GM19452 (cell line): ENCODE data around the gene RBM33.

Experiments
- ATAC-seq: cut with Tn5 transposase; IDR thresholded peaks from one replicate; pipeline ENCODE4 v1.9.1; 2021; ENCODE audit not compliant: unreplicated experiment

Gene RBM33

GRCh38 chr7:155804897-155805825 lies 160.7 kb downstream of the RBM33 start:
- ATAC-seq = no peak

DNA sequence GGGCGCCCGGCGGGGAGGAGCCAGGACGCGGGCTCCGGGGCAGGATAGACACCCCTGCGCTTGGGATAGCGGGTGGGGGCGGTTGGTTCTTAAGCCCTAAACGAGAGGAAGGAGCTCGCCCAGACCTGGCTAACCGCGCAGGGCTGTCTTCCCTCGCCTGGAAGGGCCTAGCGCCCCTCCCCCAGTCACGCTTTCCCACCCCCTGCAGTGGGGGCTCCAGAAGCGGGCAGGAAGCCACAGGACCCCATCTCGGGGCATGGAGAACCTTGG lies 161.3 kb downstream of the RBM33 start:
- ATAC-seq = no peak

DNA sequence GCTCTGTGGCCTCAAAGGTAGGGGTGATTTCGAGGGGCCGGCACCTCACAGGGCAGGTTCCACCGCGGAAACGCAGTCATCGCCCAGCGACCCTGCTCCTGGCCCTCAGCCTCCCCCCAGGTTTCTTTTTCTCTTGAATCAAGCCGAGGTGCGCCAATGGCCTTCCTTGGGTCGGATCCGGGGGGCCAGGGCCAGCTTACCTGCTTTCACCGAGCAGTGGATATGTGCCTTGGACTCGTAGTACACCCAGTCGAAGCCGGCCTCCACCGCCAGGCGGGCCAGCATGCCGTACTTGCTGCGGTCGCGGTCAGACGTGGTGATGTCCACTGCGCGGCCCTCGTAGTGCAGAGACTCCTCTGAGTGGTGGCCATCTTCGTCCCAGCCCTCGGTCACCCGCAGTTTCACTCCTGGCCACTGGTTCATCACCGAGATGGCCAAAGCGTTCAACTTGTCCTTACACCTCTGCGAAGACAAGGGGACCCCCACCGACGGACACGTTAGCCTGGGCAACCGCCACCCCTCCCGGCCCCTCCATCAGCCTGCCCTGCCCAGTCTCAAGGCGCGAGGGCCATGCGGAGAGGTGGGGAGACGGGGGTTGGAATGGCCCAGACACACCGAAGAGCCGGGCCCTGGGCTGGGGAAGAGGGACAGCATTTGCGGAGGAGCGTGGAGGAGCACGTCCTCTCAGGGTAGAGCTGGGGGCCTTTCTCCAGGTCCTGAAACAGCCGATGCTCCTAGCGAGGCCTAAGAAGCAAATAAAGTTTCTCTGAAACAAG lies 161.8 kb downstream of the RBM33 start:
- ATAC-seq = no peak

DNA sequence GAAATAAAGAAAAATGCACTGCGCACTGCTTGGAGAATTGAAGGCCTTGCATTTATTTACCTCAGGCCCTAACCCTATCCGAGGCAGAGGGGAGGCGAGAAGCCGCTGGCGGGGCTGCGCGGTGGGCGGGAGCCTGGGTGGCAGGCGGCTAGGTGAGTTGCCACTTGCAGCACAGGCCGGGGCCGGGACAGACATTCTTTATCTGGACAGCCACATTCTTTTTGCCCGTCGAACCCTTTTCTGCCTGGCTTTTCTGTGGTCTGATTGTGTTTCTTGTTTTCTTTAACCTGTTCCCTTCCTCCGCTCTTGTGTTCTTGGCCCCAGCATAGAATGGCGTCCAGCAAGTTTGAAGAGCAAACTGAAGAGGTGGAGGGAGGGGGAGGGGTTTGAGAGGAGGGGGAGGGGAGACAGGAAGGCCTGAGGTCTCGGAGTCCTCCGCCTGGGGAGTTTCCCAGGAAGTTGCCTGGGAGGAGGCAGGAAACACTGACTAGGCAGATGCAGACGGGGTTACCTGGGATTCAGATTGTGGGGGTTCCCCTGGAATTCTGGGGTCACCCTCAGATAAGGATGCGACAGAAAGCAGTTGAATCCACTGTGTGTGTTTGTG lies 162.7 kb downstream of the RBM33 start:
- ATAC-seq = no peak

DNA sequence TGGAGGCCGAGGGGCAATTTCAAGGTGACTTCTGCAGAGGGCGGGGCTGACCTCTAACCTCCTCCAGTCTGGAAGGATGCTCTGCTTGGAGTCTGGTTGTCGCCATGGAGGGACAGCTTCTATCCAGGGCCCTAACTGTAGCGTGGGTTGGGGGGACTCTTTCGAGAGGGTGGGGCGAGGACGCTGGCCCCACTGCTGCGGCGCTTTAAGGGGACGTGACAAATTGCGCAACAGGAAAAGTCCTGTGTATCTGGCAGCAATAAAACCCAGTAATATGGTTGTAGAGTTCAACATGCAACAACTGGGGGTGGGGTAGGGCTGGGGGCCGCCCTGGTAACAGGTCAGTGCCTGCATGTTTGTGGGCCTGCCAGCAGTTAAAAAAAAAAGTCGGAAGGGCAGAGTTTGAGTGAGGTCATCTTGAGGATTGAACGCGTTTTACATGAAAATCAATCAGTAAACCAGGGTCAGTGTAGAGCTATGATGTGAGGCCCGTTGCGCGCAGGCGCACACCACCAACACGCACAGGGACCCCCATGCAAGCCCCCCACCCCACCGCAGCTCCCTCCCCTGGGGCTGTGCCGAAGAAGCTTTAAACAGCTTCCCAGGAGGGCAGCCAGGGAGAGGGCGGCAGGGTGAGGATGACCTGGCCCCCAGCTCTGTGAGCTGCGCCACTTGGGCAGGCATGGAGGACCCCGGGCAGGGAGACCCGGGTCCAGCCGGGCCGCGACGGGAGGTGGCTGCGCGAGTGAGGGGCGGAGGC lies 163.5 kb downstream of the RBM33 start:
- no peak for ATAC-seq

DNA sequence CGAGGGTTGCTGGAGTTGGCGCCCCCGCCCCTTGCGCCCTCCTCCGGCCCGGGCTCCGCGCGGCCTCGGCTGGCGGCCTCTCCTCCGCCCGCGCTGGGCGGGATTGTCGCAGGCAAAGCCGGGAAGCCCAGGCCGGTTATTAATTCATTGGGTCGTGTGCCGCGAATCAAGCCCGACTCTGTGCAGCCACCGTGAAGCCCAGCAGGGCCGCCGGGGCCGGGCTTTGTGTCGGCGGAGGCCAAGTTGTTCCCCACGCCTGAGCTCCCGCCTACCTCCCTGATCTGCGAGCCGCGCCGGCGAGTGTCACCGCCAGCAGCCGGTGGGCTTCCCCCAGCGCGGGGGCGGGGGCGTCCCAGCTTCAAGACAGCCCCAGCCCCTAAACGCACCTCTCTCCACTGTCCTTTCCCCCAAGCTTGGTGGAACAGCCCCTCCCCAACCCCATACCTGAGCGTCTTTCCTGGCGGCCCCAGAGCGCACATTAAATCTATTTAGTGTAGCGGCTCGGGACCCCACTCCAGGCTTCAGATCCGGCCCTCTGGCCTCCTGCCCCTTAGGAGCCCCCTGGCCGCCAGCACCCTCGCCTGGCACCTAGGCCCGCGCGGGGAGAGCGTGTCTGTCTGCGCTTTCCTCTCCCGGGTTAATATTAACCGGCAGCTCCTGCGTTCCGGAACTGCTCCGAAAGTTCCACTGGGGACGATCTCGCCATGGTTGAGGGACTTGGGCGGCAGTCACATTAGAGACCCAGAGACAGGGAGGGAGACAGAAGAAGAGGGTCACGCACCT lies 164.3 kb downstream of the RBM33 start:
- ATAC-seq = no peak

DNA sequence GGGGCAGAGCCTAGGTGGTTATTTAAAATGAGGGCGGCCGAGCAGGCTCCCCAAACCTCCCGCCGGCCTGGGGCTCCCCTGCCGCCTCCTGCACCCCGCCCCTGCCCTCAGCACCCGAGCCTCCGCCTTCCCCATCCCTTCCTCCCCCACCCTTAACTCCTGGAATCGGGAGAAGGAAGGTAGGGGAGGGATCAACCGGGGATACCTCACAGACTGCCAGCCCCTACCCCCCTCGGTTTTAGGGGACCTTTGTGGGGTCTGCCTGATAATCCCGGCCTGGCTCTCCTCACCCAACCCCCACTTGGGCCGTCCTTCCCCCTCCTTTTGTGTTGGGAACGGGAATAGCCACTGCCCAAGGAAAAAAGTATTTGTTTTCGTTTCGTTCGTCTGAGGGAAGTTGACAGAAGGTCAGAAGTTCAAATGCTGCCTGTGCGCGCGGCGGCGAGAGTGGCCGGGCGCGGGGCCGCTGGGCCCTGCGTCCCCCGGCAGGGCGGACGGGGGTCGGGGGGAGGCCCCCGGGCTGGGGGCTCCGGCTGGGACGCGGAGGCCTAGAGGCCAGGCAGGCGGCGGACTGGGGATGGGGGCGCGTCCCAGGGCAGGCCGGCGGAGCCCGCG lies 165.0 kb downstream of the RBM33 start:
- no peak for ATAC-seq

GRCh38 chr7:155809947-155810769 lies 165.7 kb downstream of the RBM33 start:
- ATAC-seq = no peak

DNA sequence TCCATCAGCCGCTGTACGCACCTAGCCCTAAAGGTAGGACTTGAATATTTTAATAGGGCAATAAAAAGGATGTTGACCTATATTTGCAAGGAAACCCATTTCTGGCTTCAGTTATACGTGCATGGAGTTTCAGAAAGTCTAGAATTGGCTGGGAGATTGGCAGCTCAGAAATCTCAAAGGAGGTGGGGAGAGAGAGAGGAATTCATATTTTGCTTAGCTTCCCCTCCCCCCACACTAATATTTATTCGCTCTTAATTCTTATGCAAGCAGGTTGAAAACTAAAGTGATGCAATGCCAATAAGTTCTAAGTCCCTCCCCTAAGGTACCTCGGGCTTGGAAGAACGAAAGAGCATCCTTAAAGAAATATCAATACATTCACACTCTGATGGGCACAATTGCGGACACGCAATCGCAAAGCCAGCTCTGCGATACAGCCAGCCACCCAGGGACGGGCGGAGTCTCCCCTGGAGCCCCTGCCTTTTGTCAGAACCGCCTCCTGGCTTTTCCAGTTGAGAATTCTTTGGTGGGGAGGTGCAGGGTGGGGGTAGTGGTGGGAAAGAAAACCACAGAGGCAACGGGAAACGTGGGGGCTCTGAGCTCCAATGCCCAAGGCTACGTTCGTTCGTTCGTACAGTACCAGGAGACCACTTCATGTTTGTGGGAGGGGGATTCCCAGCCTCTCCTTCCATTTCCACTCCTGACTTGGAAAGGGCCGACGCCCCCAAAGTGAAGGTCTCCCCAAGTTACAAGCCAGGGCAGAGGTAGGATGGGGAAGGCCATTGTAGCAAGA lies 166.5 kb downstream of the RBM33 start:
- no peak for ATAC-seq

GRCh38 chr7:155811560-155811894 lies 167.1 kb downstream of the RBM33 start:
- ATAC-seq = no peak

DNA sequence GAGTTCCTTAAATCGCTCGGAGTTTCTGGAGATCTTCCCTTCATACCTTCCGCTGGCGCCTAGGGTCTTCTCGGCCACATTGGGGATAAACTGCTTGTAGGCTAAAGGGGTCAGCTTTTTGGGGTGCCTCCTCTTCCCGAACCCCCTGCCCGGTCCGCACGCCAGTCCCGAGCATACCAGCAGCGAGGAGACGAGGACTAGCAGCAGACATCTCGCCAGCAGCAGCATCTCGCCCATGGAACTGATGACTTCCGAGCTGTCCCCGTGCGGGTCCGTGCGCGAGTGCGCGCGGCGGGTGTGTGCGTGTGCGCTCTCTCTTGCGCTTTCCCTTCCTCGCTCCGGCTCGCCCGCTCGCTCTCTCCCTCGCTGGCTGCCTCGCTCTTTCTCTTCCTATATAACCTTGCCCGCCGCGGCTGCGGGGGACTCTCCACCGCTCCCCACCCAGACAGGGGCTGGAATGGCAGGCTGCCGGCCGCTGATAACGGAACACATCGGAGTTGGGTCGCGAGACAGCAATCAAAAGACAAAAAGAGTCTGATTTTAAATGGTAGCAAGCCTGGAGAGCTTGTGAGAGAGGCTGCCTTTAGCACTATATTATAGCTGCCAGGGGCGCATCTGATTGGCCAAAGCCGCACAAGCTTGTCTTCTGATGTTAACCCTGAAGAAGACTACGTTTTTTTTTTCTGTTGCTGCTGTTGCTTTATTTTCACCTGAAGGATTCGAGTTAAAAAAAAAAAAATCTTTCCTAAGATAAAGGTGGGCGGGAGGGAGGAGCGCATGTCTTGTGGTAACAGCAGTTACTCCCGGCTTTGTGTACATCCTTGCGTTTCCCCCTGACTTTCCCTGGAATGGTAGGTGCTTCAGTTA lies 167.7 kb downstream of the RBM33 start, which contains the start of gene SHH:
SHH (minus strand) TSS at position 569 of the 867 bp plus-strand sequence; CDS start at position 228, 341 bp downstream.
- no peak for ATAC-seq

DNA sequence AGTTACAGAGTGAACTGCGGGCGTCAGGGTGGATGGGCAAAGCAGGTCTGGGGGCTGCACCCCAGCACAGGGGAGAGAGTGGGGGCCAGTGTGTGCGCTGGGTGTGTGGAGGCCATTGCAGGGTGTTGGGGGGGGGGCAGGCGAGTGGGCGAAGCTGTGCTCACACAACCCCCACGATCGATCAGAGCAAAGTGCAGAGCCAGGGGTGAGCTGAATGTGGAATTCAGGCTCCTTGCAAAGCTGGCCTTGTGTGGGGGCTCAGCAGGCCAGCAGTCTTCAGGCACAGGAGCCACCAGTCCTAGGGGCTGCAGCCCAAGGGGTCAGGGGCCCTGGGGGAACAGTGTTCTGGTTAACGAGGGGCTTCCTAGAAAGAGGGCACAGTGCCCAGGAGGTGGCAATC lies 168.7 kb downstream of the RBM33 start:
- no peak for ATAC-seq

- no peak for ATAC-seq
These were observed 169.3 kb downstream of the RBM33 start for GRCh38 chr7:155813546-155814315.

GRCh38 chr7:155814316-155815276 lies 170.1 kb downstream of the RBM33 start:
- no peak for ATAC-seq
